Stimulated activated effector memory CD8-positive, alpha-beta T cell treated with anti-CD3 and anti-CD28 coated beads, Interleukin-12 subunit alpha, Interleukin-12 subunit beta, amount 100 ng/mL, for 72 hours (primary cell): Measurements from ENCODE around the gene ARID5B.
A peak's percentile ranks its signal among the peaks of the same experiment; 100 is the strongest.
"Not testable (repeated sequence)": the region's sequence is repeated elsewhere in the genome, so short reads cannot be mapped to it uniquely, and the experiment has no call there.

Source experiments
- ATAC-seq: fragments of 150-1000 bp; cut with Tn5 transposase; 2 replicates; pipeline ENCODE4 v1.10.0; 2021
- DNase-seq, 2 donors: peaks; one replicate each; pipeline ENCODE4 v3.0.0; 2021 to 2022; ENCODE audit warnings: low spot score in 2 of 2
- H3K27ac Mint-ChIP-seq: one replicate; pipeline ENCODE4 v1.8.0; 2022; ENCODE audit warnings: mild to moderate bottlenecking, mixed read lengths
- H3K36me3 Mint-ChIP-seq: one replicate; pipeline ENCODE4 v1.8.0; 2022; ENCODE audit warnings: mild to moderate bottlenecking, mixed read lengths
- H3K4me1 Mint-ChIP-seq: one replicate; pipeline ENCODE4 v1.8.0; 2022; ENCODE audit warnings: mixed read lengths
- H3K4me3 Mint-ChIP-seq: one replicate; pipeline ENCODE4 v1.8.0; 2022; ENCODE audit warnings: mild to moderate bottlenecking, mixed read lengths
- H3K9me3 Mint-ChIP-seq: one replicate; pipeline ENCODE4 v1.8.0; 2022; ENCODE audit warnings: mixed read lengths

The ARID5B gene

GRCh38 chr10:61973169-61973568 is 71.7 kb downstream of the ARID5B start:
- Mint-ChIP-seq H3K36me3 (peaks cover 34% of the 10 kb centered on the region), H3K9me3 (no peaks in the 10 kb centered on the region), H3K4me1 (peaks cover 22% of the 10 kb centered on the region), H3K4me3 (no peak overlapping the region), H3K27ac (no peak overlapping the region)
- ATAC-seq (no peak), DNase-seq (no peak)

GRCh38 chr10:61973906-61974305 is 72.4 kb downstream of the ARID5B start:
- H3K27ac Mint-ChIP-seq: peak overlapping the region; percentile 52
- peaks cover 22% of the 10 kb centered on the region for H3K4me1 Mint-ChIP-seq
- H3K36me3 Mint-ChIP-seq: peaks cover 30% of the 10 kb centered on the region
- H3K4me3 Mint-ChIP-seq: no peak overlapping the region
- DNase-seq (no peak), ATAC-seq (no peak)
- no peaks in the 10 kb centered on the region for H3K9me3 Mint-ChIP-seq

GRCh38 chr10:61974601-61975390 is 73.3 kb downstream of the ARID5B start:
- H3K36me3 Mint-ChIP-seq: peaks cover 25% of the 10 kb centered on the region
- peak overlapping the region; percentile 8 for H3K4me3 Mint-ChIP-seq
- H3K4me1 Mint-ChIP-seq: peaks cover 22% of the 10 kb centered on the region
- DNase-seq: no peak
- no peaks in the 10 kb centered on the region for H3K9me3 Mint-ChIP-seq
- H3K27ac Mint-ChIP-seq: peak overlapping the region; percentile 52
- no peak for ATAC-seq

- H3K4me1 Mint-ChIP-seq: peaks cover 18% of the 10 kb centered on the region
- no peak overlapping the region for H3K4me3 Mint-ChIP-seq
- DNase-seq (no peak), ATAC-seq (peak; percentile 46)
- H3K27ac Mint-ChIP-seq: peak overlapping the region; percentile 52
- no peaks in the 10 kb centered on the region for H3K9me3 Mint-ChIP-seq
- H3K36me3 Mint-ChIP-seq: peaks cover 19% of the 10 kb centered on the region
Measured at GRCh38 chr10:61975391-61975932, 74.0 kb downstream of the ARID5B start.

GRCh38 chr10:61976951-61977721 is 75.6 kb downstream of the ARID5B start:
- Mint-ChIP-seq H3K36me3 (peaks cover 22% of the 10 kb centered on the region), H3K4me1 (peaks cover 17% of the 10 kb centered on the region)
- H3K27ac Mint-ChIP-seq, DNase-seq, H3K9me3 Mint-ChIP-seq, ATAC-seq, H3K4me3 Mint-ChIP-seq: not testable (repeated sequence)

- H3K27ac Mint-ChIP-seq: no peak overlapping the region
- ATAC-seq (no peak), DNase-seq (no peak)
- no peaks in the 10 kb centered on the region for H3K9me3 Mint-ChIP-seq
- peaks cover 31% of the 10 kb centered on the region for H3K36me3 Mint-ChIP-seq
- H3K4me1 Mint-ChIP-seq: peaks cover 14% of the 10 kb centered on the region
- H3K4me3 Mint-ChIP-seq: no peak overlapping the region
Measured at GRCh38 chr10:61978965-61979364, 77.5 kb downstream of the ARID5B start.

DNA sequence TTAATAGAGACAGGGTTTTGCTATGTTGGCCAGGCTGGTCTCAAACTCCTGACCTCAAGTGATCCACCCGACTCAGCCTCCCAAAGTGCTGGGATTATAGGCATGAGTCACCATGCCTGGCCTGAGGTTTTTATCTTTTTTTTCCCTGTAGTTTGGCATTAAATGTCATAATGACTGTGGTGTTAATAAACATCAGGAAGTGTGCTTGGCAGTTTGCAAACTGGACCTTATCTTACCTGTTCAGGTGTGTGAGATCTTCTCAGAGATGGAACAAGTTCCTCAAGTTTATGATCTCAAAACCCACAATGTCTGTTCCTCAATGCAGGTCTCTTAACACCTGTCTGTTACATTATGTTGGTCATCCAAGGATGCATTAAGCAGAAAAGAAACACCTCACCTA is 80.0 kb downstream of the ARID5B start:
- ATAC-seq: no peak
- Mint-ChIP-seq H3K36me3 (peaks cover 34% of the 10 kb centered on the region), H3K4me1 (peaks cover 30% of the 10 kb centered on the region), H3K9me3 (no peaks in the 10 kb centered on the region), H3K4me3 (no peak overlapping the region), H3K27ac (no peak overlapping the region)
- no peak for DNase-seq

DNA sequence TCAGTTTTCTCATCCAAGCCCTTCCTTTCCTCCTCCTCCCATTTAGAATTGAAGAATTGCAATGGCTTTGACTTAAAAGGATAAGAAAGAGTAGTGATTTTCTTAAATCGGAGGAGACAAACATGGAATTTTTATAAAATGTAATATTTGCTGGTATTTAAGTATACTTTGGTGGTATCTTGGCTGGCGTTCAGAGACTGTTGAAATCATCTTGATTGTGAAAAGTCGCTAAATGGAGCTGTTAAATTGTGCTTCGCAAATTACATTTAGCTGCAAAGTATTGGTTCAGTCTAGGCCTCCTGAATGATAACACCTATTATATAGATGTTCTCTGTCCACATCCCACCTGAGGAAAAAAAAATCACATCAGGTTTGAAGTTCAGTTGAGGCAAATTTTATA is 81.8 kb downstream of the ARID5B start:
- H3K4me3 Mint-ChIP-seq: no peak overlapping the region
- H3K9me3 Mint-ChIP-seq: no peaks in the 10 kb centered on the region
- no peak overlapping the region for H3K27ac Mint-ChIP-seq
- peaks cover 45% of the 10 kb centered on the region for H3K36me3 Mint-ChIP-seq
- H3K4me1 Mint-ChIP-seq: peaks cover 48% of the 10 kb centered on the region
- no peak for ATAC-seq
- no peak for DNase-seq

DNA sequence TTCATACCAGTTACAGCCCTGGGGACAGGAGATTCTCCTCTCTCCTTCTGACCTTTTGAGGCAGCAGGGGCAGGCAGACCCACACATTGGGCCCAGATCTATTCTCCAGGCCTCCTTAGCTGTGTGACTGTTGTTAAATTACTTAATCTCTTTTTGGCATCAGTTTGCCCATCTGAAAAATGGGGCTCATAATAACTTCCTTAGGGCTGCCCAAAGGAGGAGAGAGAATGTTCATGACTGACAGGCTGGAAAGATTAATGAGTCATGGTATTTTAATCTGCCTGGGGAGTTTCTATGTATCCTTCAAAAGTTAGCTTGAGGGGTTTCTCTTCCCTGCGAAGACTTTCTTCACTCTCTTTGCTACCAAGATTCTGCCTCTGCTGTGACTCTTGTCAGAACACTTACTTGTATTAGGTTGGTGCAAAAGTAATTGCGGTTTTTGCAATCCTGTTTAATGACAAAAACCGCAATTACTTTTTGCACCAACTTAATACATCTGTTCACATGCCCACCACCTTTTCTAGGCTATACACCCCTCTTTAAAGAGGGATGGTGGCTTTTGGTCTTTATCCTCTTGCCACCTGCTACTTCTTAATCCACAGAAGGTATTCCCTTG is 83.4 kb downstream of the ARID5B start:
- ATAC-seq: no peak

DNA sequence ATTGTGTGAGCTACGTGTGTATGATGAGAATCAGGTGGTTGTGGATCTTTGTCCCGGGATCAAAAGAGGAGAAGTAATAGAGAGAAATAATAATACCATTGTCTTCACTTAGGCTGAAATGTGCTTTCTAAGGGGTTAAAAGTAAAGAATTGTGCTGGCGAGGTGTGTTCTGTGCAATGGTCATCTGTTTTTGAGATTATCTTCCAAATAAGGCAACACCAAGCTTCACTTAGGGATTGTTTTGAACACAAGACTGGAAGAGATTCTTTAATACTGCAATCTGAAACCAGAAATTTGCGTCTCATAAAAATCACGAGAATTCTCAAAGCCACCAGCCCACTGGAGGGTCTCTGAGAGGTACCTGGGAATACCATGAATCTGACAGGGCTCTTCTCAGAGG is 84.2 kb downstream of the ARID5B start:
- Mint-ChIP-seq H3K36me3 (peaks cover 47% of the 10 kb centered on the region), H3K4me3 (no peak overlapping the region), H3K9me3 (no peaks in the 10 kb centered on the region), H3K4me1 (peaks cover 61% of the 10 kb centered on the region), H3K27ac (peak overlapping the region; percentile 95)
- ATAC-seq (no peak), DNase-seq (no peak)

More for the DNA sequence above, 83.4 kb downstream of the ARID5B start:
- DNase-seq: no peak
- Mint-ChIP-seq H3K4me1 (peaks cover 56% of the 10 kb centered on the region), H3K4me3 (no peak overlapping the region), H3K36me3 (peaks cover 42% of the 10 kb centered on the region), H3K27ac (peak overlapping the region; percentile 41), H3K9me3 (no peaks in the 10 kb centered on the region)

DNA sequence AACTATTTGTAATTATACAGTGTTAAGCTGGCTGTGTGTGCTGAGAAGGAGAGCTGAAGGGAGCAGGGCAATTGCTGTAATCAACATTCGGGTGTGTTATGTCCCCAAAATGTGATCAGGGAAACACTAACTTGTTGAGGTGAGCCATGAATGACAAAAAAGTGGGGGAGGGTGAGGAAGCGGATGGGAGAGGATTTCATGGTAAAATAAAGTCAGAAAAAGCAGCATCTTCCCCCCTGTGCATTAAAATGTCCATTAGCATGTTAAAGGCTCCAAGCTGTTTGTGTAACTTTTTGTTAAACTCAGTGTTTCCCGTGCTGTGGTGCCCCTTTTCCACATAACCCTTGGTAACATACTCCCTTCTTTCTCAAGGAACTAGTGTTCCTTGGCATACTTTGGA is 84.9 kb downstream of the ARID5B start:
- Mint-ChIP-seq H3K27ac (peak overlapping the region; percentile 95), H3K4me1 (peaks cover 65% of the 10 kb centered on the region), H3K36me3 (peaks cover 52% of the 10 kb centered on the region), H3K4me3 (peak overlapping the region; percentile 54), H3K9me3 (no peaks in the 10 kb centered on the region)
- ATAC-seq (no peak), DNase-seq (no peak)

GRCh38 chr10:61986788-61987492 is 85.4 kb downstream of the ARID5B start:
- no peaks in the 10 kb centered on the region for H3K9me3 Mint-ChIP-seq
- peak overlapping the region; percentile 54 for H3K4me3 Mint-ChIP-seq
- H3K36me3 Mint-ChIP-seq: peaks cover 54% of the 10 kb centered on the region
- H3K4me1 Mint-ChIP-seq: peaks cover 70% of the 10 kb centered on the region
- no peak for ATAC-seq
- no peak for DNase-seq
- peak overlapping the region; percentile 95 for H3K27ac Mint-ChIP-seq

DNA sequence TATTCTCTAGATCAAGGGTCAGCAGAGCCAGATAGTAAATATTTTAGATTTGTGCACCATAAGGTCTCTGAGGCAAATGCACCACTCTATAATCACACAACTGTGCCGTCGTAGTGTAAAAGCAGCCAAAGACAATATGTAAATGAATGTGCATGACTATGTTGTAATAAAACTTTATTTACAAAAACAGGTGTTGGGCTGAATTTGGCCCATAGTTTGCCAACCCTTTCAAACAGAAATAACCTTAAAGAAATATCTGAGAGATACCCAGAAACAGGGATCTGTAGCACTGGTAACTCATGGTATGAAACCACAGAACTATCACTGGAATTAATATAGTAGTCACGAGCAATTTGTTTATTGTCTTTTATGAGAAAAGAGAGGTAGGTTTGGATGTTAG is 86.0 kb downstream of the ARID5B start:
- Mint-ChIP-seq H3K36me3 (peaks cover 54% of the 10 kb centered on the region), H3K4me3 (peak overlapping the region; percentile 54), H3K4me1 (peaks cover 76% of the 10 kb centered on the region), H3K9me3 (no peaks in the 10 kb centered on the region), H3K27ac (peak overlapping the region; percentile 95)
- DNase-seq (no peak), ATAC-seq (peak; percentile 19)

GRCh38 chr10:61987951-61988379 is 86.5 kb downstream of the ARID5B start:
- Mint-ChIP-seq H3K27ac (peak overlapping the region; percentile 95), H3K9me3 (no peaks in the 10 kb centered on the region), H3K4me1 (peaks cover 80% of the 10 kb centered on the region), H3K36me3 (peaks cover 54% of the 10 kb centered on the region), H3K4me3 (peak overlapping the region; percentile 54)
- DNase-seq: no peak
- ATAC-seq: peak; percentile 98
